ENCODE data around the gene CD58.

The CD58 gene

GRCh38 chr1:116538544-116538943 lies 32.3 kb downstream of the CD58 start:
- DNase-seq, result no peak

GRCh38 chr1:116537898-116538297 lies 32.9 kb downstream of the CD58 start:
- no peak for DNase-seq

- DNase-seq, result no peak
Measured at GRCh38 chr1:116537040-116537831, 33.6 kb downstream of the CD58 start.

GRCh38 chr1:116534014-116534739 lies 36.6 kb downstream of the CD58 start:
- no peak for DNase-seq

DNA sequence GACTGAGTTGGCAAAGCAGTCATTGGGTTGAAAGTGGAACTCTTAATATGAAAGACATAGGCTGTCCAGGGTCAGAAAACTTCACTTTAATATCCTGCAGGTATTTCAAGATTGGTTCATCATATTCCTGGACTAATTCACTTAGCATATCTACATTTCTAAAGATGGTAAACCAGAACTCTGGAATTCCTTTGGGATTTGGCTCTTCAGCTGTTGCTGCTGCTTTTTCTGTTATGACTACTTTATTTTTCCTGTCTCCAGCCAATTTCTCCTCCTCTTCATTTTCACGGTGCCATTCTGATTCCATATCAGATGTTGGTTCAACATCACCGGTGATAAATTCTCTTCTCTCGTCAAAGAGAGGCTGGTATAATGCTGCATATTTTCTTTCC lies 37.4 kb downstream of the CD58 start:
- no peak for DNase-seq

DNA sequence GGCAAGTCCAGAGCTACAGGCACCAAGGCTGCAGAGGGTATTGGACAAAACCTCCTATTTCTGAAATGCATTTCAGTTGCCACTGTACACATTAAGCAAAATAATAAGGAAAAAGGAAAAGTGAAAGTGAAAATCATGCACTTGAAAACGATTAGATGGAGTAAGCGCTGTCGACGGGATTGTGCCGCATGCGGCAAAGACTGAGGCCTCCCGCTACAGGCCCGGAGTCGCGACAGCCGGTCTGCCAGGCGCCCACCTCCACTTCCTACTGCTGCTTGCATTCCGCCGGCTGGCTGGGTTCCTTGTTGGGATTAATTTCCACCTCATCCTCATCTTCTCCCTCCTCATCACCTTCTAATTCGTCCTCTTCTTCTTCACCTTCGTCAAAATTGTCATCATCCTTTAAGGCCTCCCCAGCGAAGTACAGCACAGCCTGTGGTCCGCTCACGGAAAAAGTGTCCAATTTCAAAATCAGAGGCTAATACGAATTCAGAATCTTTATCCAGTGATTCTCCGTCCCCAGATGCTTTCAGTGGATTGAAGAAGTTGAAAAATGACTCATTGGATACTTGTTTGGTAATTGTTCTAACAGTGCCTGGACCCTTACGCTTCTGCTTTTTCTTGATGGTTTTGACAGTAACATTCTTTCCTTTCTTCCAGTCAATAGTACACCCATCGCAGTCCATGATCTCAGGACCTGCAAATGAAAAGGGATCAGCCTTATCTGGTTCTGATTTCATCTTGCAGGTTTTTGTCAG lies 38.0 kb downstream of the CD58 start:
- DNase-seq, result no peak

- no peak for DNase-seq
Measured at GRCh38 chr1:116531917-116532316, 38.9 kb downstream of the CD58 start.

- DNase-seq, result no peak
Measured at GRCh38 chr1:116529681-116530080, 41.1 kb downstream of the CD58 start.

GRCh38 chr1:116529199-116529631 lies 41.6 kb downstream of the CD58 start:
- DNase-seq, result no peak

DNA sequence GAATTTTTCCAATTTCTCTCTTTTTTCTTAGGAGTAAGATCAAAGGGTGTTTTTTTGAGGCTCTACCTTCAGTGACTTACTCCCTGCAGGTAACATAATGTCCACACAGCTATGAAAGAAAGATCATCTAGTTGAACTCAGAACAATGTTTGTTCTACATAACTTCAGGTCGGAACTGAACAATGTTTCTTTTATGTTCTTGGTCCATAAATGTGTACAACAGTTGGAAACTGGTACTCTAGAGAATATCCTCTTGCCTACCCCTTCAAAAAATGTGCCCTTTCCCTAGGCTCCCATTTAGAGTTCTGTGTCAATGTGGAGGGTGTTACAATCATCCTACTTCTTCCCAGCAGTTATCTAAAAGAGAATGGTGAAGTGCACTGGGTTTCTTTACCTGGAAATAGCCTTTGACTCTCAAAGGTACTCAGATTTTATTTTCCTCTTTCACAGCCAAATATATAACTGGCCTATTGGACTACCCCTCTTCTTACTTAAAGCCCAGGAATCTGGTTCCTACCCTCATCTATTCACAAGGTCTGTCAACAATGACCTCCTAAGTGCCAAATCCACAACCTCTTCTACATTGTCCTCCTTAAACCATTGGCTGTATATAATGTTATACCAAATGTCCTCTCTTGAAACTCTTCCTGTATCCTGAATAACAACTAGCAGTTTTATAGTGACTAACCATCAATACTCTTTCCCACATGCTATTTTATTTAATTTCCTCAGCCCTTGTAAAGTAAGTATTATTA lies 42.3 kb downstream of the CD58 start:
- no peak for DNase-seq

DNA sequence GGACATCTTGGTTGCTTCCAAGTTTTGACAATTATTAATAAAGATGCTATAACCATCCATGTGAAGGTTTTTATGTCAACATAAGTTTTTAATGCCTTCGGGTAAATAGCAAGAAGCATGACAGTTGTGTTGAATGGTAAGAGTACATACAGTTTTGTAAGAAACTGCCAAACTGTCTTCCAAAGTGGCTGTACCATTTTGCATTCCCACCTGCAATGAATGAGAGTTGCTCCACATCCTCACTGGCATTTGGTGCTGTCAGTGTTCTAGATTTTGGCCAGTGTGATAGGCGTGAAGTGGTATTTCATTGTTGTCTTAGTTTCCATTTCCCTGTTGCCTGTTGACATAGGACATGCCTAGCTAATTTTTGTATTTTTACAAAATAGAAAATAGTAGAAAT lies 45.4 kb downstream of the CD58 start:
- no peak for DNase-seq

GRCh38 chr1:116521186-116521585 lies 49.6 kb downstream of the CD58 start:
- no peak for DNase-seq

GRCh38 chr1:116518400-116518799 lies 52.4 kb downstream of the CD58 start:
- DNase-seq, result no peak

- no peak for DNase-seq
Measured at GRCh38 chr1:116516631-116517030, 54.2 kb downstream of the CD58 start.

GRCh38 chr1:116515702-116516101 lies 55.1 kb downstream of the CD58 start:
- DNase-seq, result no peak

DNA sequence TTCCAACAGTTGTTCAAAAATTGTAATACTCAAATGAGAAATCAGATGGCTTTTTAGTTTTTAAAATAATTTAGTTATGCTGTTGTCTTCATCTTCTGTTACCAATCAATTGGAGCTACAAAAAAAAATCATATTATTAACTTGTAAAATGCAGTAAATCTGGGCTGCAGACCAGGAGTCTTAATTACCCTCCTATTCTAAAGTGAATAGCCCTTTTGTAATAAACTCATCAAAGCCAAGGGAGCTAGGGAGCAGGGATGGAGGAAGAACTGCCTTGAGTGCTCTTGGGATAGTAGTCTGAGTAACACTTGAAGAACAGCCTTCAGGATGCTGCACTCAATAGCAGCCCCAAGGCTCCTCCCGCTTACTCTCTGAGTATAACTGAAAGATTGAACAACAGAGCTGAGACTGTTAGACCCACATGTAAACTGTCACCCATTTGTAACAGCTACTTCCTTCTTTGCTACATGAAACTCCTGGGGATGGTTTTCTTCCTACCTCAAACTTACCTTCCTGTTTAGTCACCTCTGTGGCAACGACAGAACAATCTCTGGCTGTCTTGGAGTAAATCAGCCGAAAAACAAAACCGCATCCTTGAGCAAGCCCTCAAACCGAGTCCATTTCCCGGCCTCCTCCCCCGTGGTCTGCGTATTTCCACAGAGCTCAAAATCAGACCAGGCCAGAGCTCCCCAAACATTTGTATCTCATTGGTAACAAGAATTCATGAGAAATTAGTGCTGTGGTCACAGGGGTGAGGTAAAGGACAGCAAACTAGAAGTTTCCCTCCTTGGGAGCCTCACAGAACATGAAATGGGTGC lies 55.9 kb downstream of the CD58 start:
- no peak for DNase-seq

GRCh38 chr1:116513956-116514355 lies 56.9 kb downstream of the CD58 start:
- DNase-seq, result no peak

DNA sequence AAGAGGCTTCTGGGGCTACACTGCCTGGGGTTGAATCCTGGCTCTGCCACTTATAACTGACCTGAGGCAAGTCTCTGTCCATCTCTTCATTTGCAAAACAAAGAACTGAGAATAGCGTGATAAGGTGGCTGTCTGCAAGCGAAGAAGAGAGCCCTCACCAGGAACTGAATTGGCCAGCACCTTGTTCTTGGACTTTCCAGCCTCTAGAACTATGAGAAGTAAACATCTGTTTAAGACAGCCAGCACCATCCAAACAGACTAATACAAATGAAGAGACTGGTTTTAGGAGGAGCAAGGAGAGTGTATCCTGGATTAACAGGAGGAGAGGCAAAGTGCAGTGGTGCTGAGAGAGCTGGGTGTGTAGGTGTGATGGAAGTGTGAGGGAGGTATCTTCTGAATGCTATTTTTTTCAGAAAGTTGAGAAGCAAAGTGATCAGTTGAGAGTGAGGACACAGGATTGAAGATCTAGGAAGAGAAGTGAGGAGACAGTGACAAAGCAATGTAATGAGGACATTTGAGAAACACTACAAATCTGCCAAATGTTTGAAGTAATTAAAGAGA lies 59.3 kb downstream of the CD58 start:
- no peak for DNase-seq

DNA sequence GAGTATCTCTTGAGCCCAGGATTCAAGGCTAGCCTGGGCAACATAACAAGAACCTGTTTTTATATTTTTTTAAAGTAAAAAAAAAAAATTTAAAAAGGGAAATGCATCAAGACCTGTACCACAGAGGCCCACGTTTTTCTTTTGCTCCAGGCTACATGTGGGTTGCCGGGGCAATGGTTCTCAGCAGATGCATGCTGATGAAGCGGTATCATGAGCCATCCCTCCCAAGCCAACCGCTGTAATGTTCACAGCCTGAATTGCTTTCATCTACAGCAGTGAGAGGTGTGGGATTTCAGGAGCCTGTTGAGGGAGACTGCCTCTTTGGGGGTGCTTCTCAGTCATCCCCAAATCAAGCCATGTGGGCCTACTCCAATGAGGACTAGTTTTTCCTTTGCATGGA lies 60.5 kb downstream of the CD58 start:
- DNase-seq, result no peak

GRCh38 chr1:116508984-116509980 lies 61.5 kb downstream of the CD58 start:
- peak; percentile 3 to 32 for DNase-seq
